GM12878 (cell line): ENCODE measurements around the gene UQCC5.

Source experiments
- CTCF ChIP-seq, 3 experiments: IDR thresholded peaks in 2 of 3; conservative IDR thresholded peaks in 1 of 3; 2 replicates each; pipeline ENCODE4 v1.5.1; 2011; ENCODE audit warnings: low read depth in 3 of 3, low read length in 3 of 3, mild to moderate bottlenecking in 3 of 3, control low read depth in 2 of 3, moderate library complexity in 2 of 3, inconsistent platforms in 1 of 3, mixed read lengths in 1 of 3; ENCODE audit not compliant: control insufficient read depth in 2 of 3, insufficient read depth in 1 of 3; ENCODE audit errors: extremely low read depth in 1 of 3
- EP300 ChIP-seq, 2 experiments: fragments of 150-350 bp in 1 of 2; IDR thresholded peaks; 2 replicates each; pipeline ENCODE4 v1.6.1; 2011 to 2012; ENCODE audit warnings: low read depth in 2 of 2, low read length in 2 of 2, borderline replicate concordance in 1 of 2, improper control_type of control experiment in 1 of 2, inconsistent platforms in 1 of 2; ENCODE audit not compliant: control insufficient read depth in 1 of 2
- ZBED1 ChIP-seq: IDR thresholded peaks from 2 replicates; pipeline ENCODE4 v1.6.1; 2016; ENCODE audit warnings: borderline replicate concordance

GRCh38 chr3:52521488-52521824 lies 14.9 kb upstream of the UQCC5 start:
- TF ChIP-seq EP300 (IDR thresholded peaks at IDR 0.05; ENCODE audit: borderline replicate concordance in 1 of 2, control insufficient read depth in 1 of 2, low read depth in 2 of 2, low read length in 2 of 2), result no peak
- no peak for TF ChIP-seq CTCF (IDR thresholded peaks at IDR 0.05 in 2 of 3, conservative IDR thresholded peaks at IDR 0.05 in 1 of 3; ENCODE audit: control insufficient read depth in 2 of 3, extremely low read depth in 1 of 3, insufficient read depth in 1 of 3, low read depth in 3 of 3, low read length in 3 of 3)
- no peak for TF ChIP-seq ZBED1
